Spleen (tissue), 7 donors: Measurements from ENCODE around the gene DEFB132.

Experiments used
- CTCF ChIP-seq, 11 experiments: fragments of 200-600 bp in 7 of 11; fragments of 450-650 bp in 4 of 11; sonication (generic) in 4 of 11; IDR thresholded peaks in 8 of 11; conservative IDR thresholded peaks in 3 of 11; 1 replicate in 7 of 11; 2 replicates in 4 of 11; pipeline versions ENCODE4 v1.4.0 to v1.8.0; 2016 to 2021; ENCODE audit warnings: antibody characterized with exemption in 11 of 11, inconsistent platforms in 4 of 11, mild to moderate bottlenecking in 1 of 11
- POLR2A ChIP-seq, 3 donors: fragments of 450-650 bp; IDR thresholded peaks; one replicate each; pipeline ENCODE4 v1.5.1; 2017; ENCODE audit warnings: antibody characterized with exemption in 3 of 3, mild to moderate bottlenecking in 1 of 3
- donor health status: DM: no; HTN: no; CAD: no; lungs with moderate emphysema.
- donor health status: DM: no; HTN: no; CAD: no.
- donor health status: DM: no; HTN: no; CAD: no.

- TF ChIP-seq CTCF (IDR thresholded peaks at IDR 0.05 in 8 of 11, conservative IDR thresholded peaks at IDR 0.05 in 3 of 11), result no peak
- no peak for TF ChIP-seq POLR2A (IDR thresholded peaks at IDR 0.05)
Measured at GRCh38 chr20:237929-238328, 19.6 kb upstream of the DEFB132 start.
